HG03060 (cell line): ENCODE measurements around the gene FAM222A.
"Not testable (repeated sequence)": the region's sequence is repeated elsewhere in the genome, so short reads cannot be mapped to it uniquely, and the experiment has no call there.

Experiments
- ATAC-seq: cut with Tn5 transposase; IDR thresholded peaks from one replicate; pipeline ENCODE4 v1.9.1; 2021; ENCODE audit warnings: low read depth, moderate number of reproducible peaks; ENCODE audit not compliant: unreplicated experiment

The FAM222A gene

DNA sequence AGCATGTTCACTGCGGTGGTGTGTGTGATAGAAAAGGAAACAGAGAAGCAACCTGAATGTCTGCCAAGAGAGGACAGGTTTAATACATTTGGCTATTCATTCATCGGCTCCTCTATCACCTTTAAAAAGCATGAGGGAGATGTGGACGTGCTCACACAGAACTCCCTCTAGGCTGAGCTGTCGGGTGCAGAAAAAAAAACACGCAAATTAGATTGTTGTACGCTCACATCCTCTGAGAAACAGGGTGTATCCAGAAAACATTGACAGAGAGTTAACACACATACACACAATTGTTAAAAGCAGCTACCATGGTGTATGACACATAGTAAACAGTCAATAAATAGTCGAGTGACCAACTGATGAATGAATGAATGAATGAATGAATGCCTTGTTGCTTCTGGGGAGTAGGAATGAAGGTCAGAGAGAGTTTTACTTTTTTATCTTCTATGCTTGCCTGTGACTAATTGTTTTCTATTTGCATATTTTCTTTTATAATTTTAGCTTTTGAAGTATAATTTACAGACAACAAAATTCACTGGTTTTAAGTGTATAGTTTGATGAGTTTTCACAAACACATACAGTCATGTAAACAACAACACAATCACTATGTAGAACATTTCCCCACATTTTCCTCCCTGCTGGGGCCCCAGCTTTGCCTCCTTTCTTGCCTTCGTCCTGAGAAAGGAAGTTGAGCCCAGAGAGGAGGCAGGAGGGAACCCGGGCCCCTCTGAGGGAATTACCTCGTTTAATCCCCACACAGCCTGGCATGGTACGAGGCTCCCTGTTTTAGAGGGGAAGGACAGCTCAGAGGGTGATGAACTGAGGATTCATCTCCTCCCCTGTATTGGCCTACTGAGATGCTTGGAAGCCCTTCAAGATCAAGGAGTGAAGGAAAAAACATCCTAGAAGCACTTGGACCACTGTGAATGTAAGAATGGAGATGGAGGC is 19.7 kb upstream of the FAM222A start:
- no peak for ATAC-seq

DNA sequence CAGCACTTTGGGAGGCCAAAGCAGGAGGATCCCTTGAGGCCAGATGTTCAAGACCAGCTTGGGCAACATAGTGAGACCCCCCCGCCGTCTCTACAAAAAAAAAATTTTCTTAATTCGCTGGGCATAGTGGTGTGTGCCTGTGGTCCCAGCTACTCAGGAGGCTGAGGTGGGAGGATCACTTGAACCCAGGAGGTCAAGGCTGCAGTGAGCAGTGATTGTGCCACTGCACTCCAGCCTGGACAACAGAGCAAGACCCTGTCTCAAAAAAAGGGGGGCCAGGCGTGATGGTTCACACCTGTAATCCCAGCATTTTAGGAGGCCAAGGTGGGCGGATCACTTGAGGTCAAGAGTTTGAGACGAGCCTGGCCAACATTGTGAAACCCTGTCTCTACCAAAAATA is 19.0 kb upstream of the FAM222A start:
- ATAC-seq: not testable (repeated sequence)

DNA sequence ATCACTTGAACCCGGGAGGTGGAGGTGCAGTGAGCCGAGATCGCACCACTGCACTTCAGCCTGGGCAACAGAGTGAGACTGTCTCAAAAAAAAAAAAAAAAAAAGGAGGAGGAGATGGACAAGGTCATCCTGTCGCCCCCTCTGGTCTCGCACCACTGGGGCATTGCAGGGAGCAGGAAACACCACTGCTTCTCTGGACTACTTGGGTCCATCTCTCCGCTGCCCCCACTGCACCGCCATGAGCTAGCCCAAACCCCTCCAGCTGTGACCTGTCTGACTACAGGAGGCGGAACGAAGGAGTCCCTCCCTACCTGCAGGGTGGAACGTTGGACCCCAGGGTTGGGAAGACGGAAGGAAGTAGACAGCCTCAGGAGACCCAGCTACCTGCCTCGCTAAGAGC is 18.2 kb upstream of the FAM222A start:
- no peak for ATAC-seq

DNA sequence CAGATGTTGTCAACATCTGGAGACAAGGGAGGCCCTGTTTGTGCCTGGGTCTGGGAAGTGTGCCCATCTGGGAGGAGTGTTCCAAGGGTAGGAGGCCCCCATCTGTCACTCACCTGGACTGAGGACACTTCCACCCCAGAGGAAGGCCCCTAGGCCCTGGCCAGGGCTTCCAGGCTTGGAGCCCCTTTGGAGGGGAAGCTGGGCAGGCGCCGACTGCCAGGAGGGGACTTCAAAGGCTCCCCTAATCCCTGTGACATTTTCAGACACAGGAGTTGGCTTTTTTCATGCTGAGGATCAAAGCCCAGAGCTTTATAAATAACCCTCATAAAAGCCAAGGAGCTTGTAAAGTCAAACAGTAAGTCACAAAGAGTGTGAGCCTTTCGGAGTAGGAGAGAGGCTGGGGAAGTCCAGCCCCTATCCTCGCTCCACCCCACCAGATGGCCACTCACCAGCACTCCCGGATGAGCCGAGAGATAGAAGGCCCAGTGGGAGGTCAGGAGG is 17.6 kb upstream of the FAM222A start:
- no peak for ATAC-seq

DNA sequence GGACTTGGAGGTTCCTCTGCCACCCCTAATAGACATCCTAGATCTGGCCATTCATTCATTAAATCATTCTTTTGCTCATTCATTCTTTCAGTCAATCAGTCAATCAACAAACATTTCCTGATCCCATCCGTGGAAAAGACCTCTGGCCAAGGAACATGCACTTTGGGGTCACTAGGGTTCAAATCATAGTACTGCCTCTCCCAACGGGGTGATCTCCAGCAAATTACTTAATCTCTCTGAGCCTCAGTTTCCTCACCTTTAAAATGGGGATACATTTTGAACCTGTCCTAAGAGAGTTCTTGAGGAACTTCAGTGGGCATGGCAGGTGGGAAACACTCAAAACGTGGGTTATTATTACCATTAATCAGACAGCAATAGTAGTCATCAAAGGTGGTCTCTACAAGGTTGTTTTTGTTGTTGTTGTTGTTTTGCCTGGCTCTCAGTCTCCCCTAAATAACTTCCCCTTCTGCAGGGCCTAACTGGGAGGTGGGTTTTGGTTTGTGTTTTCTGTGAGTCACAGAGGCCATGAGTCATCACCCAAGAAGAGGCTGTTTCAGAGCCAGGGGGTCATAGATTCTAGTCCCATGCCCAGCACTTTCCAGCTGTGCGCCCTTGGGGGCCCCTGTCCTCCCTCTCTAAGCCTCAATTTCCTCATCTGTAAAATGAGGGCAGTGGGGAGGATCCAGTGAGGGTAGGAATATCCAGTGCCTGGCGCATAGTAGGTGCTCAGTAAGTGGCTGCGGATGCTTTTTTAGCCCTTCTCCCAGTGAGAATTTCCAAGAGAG is 16.9 kb upstream of the FAM222A start:
- ATAC-seq: no peak

DNA sequence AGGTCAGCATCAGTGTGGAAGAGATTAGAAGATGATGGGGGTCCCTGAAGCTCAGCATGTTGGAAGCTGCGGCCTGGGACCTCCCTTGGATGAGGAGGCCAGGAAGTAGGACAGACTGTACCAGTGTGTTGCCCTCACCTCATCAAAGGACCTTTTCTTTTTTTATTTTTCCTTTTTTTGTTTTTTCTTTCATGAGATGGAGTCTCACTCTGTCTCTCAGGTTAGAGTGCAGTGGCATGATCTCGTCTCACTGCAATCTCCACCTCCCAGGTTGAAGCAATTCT is 16.4 kb upstream of the FAM222A start:
- no peak for ATAC-seq

DNA sequence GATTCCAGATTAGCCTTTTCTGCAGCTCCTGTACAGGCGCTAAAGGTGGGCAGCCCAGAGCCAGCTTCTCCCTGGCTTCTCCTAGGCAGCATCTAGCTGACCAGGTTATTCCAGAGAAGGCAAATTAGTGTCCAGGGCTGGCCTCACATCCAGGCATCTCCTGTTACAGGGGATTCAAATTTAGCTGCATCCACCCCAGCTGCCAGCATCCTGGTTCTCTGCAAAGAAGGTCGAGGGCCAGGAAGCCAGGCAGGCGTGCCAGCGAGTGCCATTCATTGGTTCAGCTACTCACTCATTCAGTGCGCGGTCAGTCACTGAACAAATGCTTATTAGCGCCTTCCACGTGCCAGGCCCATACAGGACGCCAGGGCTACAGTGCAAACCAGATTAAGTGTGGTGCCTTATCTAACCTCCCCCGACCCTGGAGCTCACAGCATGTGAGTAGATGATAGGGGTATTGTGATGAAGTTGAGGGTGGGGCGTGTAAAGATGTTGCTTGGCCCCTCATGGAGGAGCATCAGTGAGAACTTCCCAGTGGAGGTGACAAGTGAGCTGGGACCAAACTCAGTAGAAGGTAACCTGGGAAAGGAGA is 15.7 kb upstream of the FAM222A start:
- ATAC-seq: no peak

DNA sequence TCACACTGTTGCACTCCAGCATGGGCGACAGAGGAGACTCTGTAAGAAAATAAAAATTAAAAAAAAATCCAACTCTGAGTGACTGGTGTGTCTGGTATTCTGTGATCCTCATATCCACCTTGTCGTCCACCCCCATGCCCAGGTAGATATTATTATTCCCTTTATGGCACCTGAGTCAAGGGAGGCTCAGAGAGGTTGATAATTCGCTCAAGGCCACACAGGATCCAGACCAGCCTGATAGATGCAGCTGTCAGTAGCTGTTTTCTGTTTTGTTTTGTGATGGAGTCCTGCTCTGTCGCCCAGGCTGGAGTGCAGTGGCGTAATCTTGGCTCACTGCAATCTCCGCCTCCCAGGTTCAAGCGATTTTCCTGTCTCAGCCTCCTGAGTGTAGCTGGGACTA is 14.8 kb upstream of the FAM222A start:
- no peak for ATAC-seq

- ATAC-seq: no peak
Measured at GRCh38 chr12:109701064-109701463, 12.6 kb upstream of the FAM222A start.

- no peak for ATAC-seq
Measured at GRCh38 chr12:109702111-109702841, 11.3 kb upstream of the FAM222A start.

DNA sequence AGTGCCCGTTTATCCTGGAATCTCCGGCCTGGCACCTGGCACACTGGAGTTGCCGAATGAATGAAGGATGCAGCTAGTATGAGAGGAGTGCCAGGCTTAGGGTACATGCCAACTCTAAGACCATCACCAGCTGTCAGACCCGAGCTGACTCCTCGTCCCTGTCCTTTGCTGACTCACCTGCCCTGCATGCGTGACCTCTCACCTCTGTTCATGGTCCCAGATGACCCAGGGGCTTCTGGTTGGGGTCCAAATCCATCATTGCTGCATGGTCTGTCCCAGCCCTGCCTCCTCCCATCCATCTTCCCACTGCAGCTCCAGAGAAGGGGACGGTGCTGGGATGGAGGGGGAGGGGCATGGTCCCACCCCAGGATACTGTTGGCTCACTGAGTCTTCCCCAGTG is 9.9 kb upstream of the FAM222A start:
- ATAC-seq: no peak

GRCh38 chr12:109704371-109705098 is 9.1 kb upstream of the FAM222A start:
- ATAC-seq: no peak

GRCh38 chr12:109705291-109705690 is 8.3 kb upstream of the FAM222A start:
- ATAC-seq: no peak

GRCh38 chr12:109706398-109706746 is 7.3 kb upstream of the FAM222A start:
- no peak for ATAC-seq

GRCh38 chr12:109706747-109707469 is 6.7 kb upstream of the FAM222A start:
- no peak for ATAC-seq

- ATAC-seq: no peak
Measured at GRCh38 chr12:109707470-109707821, 6.2 kb upstream of the FAM222A start.

- ATAC-seq: no peak
Measured at GRCh38 chr12:109708939-109709338, 4.7 kb upstream of the FAM222A start.

DNA sequence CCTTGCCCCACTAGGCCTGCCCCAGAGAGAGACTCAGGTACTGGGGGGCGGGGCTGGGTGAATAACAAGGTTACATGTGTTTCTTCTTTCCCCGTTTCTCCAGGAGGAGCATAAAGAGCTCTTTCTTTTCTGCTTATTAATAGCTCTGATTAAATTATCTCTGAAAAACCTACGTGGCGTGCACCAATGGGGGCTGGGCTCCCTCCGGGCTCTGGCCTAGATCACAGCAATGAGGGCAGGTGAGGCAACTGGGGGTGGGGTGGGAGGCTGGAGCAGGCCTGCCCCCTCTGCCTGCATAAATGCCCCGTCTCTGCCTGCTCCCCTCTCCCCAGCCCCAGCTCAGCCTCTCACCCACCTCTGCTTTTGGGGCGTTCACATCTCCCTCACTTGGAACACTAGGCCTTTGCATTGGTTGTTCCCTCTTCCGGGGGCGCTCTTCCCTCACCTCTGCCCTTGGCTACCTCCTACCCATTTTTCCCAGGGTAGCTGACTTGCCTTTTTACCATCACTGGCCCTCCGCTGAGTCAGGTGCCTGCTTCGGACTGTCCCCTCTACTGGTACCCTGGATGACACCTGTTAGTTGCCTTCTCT is 4.1 kb upstream of the FAM222A start:
- ATAC-seq: no peak

- ATAC-seq: no peak
Measured at GRCh38 chr12:109710205-109710746, 3.3 kb upstream of the FAM222A start.
